HG02642 (cell line): ENCODE measurements around the gene CAPZB.

Experiments
- ATAC-seq: cut with Tn5 transposase; IDR thresholded peaks from one replicate; pipeline ENCODE4 v1.9.1; 2021; ENCODE audit warnings: mild to moderate bottlenecking; ENCODE audit not compliant: unreplicated experiment, poor library complexity

CAPZB gene

DNA sequence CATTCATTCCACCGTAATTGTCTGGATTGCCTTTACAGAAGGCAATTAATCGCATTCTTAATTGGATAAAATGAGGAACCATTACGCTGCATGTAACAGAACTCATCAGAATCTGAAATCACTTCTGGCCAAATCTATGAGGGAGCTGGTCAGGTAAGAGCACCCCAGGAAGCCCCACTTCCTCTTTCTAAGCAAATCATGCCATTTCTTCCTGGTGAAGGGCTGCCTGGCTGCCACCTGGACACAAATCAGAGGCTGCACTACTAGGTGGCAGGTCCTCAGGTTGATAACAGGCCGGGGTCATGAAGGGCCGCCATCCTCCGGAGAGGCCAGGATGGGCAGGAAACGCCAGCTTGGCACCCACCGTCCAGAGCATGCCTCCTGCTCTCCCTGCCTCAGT, 73.7 kb downstream of the CAPZB start:
- ATAC-seq: peak; percentile 54

DNA sequence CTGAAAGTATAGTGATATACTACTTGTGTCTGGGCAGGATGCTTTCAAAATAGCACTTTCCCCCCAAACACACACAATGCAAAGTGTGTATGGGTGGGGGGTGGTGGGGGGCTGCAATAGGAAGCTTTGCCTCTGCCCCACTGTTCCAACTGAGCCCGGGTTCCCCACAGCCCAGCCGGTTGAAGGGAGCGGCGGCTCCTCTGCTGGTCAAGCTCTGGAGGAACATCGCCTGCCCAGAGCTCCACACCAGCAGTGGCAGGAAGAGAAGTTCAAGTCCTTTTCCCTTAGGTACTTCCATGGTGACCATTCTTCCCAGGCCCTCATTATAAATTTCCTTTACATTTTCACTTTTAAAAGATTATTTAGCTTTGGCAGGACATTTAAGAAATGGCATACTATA, 74.9 kb downstream of the CAPZB start:
- no peak for ATAC-seq

DNA sequence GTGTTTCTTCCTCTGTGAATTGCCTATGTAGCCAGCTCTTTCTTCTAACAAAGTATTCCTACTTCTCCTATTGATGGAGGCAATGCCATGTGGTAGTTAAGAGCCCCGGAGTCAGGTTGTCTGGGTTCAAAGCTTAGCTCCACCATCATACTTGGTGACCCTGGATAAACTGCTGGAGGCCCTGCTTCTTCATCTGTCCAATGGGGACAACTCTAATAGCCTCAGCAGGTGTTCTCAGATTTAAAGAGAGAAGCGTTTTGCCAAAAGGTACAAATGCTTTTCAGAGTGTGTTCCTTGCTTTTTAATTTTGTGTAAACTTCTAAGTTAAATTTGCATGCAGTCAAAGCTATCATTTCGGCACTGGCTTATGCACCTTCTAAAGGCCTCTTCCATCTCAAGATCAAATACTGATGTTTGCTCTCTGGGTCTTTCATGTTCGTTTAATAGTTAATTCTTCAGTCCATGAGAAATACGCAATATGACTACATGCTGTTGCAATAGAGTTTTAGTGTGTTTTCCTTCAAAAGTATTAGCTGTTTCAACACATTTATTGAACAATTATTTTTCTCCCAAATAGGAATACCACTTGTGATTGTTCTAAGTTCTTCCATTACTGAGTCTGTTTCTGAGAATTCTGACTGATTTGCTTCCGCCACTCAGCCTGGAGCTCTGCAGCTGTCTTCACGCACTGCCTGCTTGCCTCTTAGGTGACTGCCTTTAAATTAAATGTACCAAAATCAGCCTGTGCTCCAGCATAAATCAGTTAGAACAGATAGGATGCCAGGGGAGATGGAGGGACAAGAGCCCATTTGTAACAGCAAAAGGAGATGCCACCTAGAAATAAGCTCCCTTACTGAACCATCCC, 75.6 kb downstream of the CAPZB start:
- no peak for ATAC-seq

DNA sequence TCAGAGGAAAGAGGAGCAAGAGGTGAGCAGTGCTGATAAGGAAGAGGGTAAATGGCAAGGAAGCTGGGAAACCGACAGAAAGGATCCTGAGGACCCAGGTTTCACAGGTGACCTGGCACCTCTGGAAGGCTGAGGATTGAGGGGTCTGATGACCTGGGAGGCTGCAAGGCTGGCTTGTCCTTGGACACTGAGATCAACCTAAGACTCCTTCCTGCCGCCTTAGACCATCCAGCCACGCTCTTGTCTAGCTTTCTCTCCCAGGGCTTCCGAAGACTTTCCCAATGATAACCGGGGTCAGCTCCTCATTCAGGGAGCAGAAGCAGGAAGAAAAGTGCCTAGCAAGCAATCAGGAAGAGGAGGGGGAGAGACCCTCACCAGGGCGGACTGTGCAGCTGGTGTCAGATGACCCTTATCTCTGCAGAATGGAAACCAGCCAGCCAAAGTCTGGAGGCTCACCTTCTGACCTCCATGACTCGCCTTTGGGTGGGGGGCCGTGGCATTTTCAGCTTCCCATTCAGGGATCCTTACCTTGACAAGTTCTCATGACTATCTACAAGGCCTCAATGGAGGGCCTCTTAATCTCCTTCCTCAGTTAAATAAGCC, 77.7 kb downstream of the CAPZB start:
- ATAC-seq: no peak

DNA sequence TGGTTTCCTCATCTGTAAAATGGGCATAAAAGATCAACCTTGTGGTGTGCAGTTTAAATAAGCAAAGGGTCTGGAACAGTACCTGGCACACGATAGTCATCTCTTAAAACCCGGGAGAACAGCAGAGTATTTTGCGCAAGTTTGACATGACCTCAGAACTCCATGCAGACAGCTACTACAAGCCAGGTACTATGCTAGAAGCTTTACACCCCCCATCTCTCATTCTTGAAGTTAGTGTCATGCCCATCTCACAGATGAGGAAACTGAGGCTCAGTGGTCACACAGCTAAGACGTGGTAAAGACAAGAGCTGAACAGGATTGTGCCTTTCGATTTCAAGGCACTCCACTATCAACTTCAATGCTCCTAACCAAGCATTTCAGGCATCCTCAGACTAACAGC, 78.7 kb downstream of the CAPZB start:
- no peak for ATAC-seq

DNA sequence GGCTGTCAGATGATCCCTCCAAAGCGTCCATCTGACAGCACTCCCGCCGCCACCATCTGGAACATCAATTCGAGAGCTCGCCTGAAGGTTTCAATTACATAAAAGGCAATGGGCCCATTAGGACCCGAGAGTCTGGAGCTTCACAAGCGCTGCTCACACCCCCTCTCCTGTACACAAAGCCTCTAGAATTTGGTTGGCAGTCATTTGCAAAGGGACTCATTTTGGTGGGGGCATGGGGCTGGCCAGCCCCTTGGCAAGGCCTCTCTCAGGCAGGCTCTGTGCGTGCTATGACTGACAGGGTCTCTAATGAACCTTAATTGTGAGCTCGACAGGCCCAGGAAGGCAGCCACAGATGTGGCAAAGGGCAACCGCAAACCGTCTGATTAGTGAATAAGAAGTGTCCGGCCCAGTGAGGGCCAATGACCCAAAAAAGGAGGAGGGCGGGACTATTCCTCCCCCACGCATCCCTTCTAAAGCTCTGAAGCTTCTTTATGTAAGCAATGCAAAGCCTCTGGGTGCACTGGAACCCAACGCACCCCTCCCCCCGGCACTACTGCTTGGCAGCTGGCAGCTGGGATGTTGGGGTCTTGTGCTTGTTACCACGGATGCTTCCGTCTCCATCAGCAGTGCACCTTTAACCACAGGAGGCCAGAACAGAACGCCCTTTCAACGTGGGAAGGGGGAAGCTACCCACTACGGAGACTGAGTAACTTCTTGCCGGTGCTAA, 79.4 kb downstream of the CAPZB start:
- no peak for ATAC-seq

DNA sequence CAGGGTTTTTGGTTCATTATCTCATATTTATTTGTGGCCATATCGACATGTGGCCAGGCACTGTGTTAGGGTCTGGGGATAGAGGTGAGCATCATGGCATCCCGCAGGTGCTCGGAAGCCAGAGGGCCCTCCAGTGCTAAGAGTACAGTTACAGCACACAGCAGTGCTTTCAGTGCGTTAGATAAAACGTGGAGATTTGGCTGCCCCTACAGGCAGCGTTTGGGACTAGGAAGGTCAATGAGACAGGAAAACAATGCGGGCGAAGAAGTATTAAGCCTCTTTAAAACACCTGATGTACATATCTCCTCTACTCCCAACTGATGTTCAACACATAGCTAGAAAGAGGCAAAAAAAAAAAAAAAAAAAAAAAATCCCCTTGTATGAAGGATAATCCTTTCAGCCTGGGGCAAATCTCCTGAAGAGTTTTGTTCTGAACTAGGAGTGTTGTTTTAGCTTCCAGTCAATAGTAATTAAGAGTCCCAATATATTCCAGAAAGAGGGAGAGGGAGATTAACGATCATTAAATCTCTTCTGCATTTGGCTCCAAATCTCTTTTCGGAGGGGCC, 80.1 kb downstream of the CAPZB start:
- ATAC-seq: no peak

DNA sequence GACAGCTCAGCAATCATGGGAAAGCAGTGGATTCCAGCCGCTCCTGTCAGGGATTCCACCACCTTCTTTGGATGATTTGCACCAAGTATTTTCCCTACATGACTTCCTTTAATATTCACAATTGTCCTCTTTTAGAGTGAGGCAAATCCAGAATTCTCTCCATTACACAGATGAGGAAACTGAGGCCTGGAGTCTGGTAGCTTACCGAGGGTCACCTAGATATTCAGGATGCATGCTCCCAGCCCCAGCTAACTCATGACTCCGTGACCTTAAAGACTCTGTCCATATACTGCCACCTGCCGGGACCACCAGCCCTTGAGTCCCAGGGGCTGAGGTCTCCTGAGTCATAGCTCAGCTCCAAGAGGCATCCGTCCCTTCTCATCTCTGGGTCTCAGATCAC, 80.6 kb downstream of the CAPZB start:
- no peak for ATAC-seq

DNA sequence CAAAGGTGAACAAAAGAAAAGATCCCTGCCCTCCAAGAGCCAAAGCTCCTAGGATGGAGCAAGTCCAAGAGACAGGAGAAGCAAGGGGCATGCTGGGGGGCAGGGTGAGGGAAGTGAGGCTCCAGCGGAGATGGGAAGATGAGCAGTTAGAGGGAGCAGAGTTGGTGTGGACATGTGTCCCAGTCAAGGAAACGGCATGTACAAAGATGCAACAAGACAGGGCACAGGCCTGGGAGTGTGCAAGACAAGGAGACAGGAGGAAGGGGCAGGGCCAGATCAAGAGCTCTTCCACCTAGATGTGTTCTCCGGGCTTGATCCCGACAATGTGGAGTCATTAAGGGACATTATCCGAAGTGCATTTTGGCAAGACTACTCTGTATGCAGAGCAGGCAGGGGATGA, 82.1 kb downstream of the CAPZB start:
- ATAC-seq: no peak

DNA sequence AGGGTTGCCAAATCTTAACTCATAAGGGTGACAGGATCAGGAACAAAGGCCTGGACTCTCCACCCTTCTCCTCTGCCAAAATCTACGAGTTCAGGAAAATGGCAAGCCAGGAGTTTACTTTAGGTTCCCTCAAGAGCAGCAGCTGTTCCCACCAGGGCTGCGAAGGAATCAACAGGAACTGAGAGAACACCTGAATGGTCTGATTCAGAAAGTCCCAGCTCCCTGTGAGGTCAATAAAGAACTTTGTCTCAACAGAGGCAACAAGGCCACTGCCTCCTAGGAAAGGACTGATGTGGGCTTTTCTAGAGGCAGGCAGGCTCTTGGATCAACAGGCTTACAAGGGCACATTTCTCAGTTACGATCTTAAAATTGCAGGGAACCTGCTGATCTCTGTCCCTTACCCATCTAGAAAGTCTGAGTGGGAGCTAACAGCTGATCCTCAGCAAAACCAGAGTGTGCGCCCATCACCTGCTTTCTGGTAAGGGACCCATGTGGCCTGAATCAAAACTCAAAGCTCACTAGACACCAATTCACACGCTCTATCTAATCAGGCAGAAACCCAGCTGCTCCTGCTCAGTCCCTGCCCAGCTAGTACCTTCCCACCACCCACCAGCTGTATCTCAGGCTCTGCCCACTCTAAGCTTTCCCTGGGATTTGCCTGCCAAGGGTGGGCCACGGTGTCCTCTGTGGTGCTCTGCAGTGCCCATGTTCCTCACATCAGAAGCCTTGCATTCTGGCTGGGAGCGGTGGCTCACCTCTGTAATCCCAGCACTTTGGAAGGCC, 83.1 kb downstream of the CAPZB start:
- ATAC-seq: no peak

DNA sequence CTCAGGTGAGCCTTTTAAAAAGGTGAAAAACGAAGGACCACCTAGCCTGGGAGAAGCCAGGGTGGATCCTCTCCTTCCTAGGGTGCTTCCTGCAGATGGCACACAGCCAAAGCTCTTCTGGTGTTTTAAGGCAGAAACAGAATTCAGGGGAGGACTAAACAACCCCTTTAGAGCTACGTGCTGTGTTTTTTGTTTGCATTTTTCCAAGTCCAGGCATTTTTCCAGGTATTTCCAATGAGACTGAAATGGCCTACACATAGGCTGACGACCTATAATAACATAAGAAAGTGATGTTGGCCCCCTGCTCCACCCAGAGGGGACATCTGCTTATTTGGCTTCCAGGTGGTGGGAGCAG, 83.8 kb downstream of the CAPZB start:
- no peak for ATAC-seq

DNA sequence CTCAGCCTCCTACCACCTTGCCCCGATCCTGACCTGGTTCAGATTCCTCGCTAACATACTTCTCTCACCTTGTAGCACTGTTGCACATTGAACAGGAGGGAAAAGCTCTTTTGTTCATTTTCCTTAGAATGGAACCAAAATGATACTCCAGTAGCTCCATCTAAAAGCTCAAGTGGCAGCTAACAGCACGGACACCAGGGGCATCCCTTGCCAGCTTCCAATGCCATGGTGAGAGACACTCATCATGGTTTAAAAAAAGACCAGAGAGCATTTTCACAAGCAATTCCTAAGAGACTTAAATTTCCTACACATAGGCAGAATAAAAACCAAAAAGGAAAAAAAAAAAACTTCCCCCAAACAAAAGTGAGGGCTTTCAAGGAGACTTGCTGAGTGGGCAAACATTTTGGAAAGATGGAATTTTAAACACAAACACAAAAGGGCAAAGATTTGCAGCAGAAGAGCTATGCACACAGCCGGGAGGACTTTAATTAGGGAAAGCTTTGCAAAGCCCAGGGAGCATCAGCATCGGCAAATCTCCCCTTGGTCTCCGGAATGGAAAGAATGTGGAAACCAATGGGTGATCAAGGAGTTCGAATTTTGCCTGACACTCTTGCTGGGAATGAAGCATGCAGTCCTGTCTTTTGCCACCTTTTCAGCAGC, 84.3 kb downstream of the CAPZB start:
- ATAC-seq: no peak

DNA sequence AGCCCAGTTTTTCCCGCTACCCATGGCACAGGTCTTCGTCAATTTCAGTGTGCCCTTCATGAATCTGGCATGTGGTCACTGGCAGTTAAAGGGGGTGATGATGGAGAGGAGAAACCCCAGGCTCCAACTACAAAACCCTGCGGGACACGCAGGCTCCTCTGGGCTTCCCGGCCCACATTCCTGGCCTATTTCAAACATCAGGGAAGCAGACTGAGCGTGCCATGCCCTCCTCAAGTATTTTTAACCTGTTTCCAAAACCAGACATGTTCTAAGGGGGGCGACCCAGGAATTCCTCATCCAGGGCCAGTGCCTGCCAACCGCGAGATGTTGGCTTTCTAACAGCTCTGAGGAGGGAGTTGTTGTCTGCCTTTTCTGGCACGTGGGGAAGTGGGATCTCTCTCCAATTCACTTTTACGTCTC, 85.1 kb downstream of the CAPZB start:
- ATAC-seq: no peak

DNA sequence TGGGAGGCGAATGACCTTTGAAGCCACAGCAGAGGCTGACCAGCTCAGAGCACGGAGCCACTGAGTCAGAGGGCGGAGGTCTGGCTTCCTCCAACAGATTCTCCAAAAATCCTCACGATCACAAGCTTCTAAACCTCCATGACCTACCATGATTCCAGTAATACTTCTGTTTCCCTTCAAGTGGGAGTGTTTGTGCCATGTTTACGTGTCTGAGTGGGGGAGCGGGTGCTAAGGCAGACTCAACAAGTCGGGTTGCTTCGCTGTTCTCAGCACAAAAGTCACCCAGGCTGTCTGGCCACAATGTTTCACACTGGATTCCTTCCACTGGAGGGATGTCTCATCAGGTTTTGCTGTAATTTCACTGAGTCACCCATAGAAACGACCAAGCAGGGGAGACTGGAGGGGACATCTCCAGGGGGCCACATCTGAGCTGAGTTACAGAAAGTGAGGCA, 87.0 kb downstream of the CAPZB start:
- ATAC-seq: no peak

DNA sequence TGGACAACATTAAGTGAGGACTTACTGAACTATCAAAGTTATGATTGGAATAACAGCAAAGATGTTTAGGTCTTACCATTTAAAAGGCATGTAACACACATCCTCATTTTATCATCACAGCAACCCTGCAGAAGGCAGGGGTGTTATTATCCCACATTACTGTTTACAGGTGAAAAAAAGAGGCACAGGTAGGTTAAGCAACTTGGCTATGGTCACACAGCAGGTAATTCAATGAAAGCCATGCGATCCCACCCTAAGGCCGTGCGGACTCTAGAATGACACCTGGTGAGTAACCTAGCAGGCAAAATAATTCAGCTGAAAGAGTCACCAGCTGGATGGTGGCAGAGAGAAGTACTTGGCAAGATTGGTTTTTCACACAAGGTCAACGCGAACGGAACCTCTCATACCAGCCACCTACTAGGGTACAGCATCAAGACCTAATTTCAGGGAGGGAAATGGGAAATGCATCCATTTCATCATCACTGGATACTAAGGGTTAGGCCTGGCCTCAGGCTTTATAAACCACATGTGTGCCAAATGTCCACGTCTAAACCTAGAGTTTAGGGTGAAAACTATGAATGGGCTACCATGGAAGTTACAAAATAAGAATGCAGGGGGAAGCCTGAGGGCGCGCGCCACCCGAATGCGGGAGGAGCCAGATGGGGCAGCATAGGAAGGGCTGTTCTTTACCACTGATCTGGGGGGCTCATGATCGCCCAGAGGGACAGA, 88.0 kb downstream of the CAPZB start:
- no peak for ATAC-seq

DNA sequence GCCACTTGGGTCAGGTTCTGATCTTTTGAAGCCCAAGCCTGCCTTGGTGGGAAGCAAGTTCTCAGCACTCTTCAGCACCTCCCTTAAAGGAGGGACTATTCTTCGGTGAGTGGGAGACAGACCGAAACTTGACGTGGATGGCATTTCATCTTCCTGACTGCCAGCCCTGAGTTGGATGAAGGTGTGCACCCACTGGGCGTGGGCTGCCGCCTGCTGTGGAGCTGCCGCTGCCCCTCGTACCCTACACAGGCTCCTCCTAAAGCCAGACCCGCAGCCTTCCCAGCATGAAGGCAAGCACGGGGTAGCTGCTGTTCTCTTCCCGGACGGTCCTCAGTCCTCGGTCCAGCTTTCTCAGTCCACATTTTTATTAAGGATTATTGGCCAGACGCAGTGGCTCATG, 89.1 kb downstream of the CAPZB start:
- no peak for ATAC-seq

DNA sequence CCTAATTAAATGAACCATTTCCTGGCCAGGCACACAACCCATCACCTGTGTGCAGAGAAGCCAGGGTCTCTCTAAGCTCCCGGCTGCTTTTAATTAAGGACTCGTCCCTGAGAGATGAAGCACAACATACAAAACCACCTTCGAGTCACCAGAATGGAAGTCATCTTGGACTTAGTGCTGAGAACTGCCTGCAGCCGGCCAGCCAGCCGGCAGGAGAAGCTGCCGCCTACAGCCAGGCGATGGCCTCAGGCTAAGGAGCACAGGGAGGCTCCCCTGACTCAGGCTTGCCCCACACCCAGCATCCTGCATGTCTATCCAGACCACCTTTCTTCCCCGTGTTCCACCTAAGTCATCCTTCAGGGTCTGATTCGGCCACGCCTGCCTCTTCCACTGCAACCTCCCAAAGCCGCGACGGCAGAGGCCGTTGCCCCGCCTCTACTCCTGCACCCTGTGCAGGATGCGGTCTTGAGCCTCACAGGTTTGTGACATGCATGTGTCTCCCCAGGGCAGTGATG, 89.6 kb downstream of the CAPZB start:
- ATAC-seq: no peak

DNA sequence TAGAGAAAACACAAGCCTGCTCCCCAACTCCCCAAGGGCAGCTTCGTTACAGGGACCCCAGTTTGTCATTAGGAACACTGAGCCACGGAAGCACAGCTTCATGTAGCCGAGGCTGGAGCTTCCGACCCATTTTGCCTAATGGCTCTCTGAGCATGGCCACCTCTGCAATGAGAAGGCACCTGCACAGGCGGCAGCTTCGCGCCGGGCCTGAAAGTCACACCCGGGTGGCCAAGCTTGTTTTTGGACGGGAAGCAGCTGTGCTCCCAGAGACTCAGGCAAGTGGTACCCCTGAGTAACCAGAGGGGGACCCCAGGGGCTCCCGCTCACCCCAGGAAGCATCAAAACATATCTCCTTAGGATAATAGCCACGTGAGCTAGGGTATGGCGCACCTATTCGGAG, 92.3 kb downstream of the CAPZB start:
- no peak for ATAC-seq

DNA sequence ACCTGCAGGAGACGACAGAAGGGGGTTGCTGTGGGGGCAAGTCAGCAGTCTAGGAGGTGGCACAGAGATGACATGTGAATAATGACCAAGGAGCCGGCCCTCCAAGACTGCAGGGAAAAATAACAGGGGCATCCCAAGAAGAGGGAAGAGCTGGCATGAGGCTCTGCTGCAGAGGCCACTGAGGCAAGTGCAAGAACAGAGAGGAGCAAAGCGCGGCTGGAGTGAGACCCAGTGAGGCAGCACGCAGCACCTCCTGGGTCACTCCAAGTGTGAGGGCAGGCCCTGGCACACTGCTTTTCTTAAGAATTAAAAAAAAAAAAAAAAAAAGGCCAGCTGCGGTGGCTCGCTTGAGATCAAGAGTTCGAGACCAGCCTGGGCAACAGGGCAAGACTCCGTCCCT, 93.1 kb downstream of the CAPZB start:
- ATAC-seq: no peak
